Neural cell (in vitro differentiated cells): ENCODE data around the gene RAC2. TPM values are rescaled to one million over a fixed set of nuclear protein-coding genes. Genes with fewer than 3 reads are reported as not detected.

ENCODE experiments used
- H2AFZ ChIP-seq: fragments of 200-600, 300-800 bp; sonication (generic), shearing (Covaris generic); 2 replicates; pipeline ENCODE4 v1.6.0; 2014; ENCODE audit warnings: low read depth, mild to moderate bottlenecking, antibody characterized with exemption, low read length, moderate library complexity
- H3F3A ChIP-seq: fragments of 200-600 bp; shearing (Covaris generic); 2 replicates; pipeline ENCODE4 v1.6.1; 2016; ENCODE audit warnings: mild to moderate bottlenecking, moderate library complexity, mixed read lengths, antibody characterized with exemption, low read length; ENCODE audit not compliant: insufficient read depth, poor library complexity, severe bottlenecking
- H3K27ac ChIP-seq: fragments of 200-600, 300-800 bp; sonication (generic), shearing (Covaris generic); 2 replicates; pipeline ENCODE4 v1.5.1; 2014; ENCODE audit warnings: mild to moderate bottlenecking, low read length, moderate library complexity
- H3K27me3 ChIP-seq: fragments of 300-800, 200-600 bp; sonication (generic), shearing (Covaris generic); 2 replicates; pipeline ENCODE4 v1.6.0; 2014; ENCODE audit warnings: mild to moderate bottlenecking, low read depth, low read length, moderate library complexity; ENCODE audit not compliant: insufficient read depth
- H3K36me3 ChIP-seq: fragments of 300-800, 200-600 bp; sonication (generic), shearing (Covaris generic); 2 replicates; pipeline ENCODE4 v1.5.1; 2014; ENCODE audit warnings: mild to moderate bottlenecking, antibody characterized with exemption, low read length, moderate library complexity; ENCODE audit not compliant: insufficient read depth
- H3K4me2 ChIP-seq: fragments of 300-800, 200-600 bp; sonication (generic), shearing (Covaris generic); 2 replicates; pipeline ENCODE4 v1.6.0; 2014; ENCODE audit warnings: mild to moderate bottlenecking, low read length
- H3K4me3 ChIP-seq: fragments of 300-800, 200-600 bp; sonication (generic), shearing (Covaris generic); 2 replicates; pipeline ENCODE4 v1.5.1; 2014; ENCODE audit warnings: mild to moderate bottlenecking, low read length, moderate library complexity
- H3K79me2 ChIP-seq: fragments of 200-600 bp; shearing (Covaris generic); replicated peaks from 2 replicates; pipeline ENCODE4 v1.6.0; 2014; ENCODE audit warnings: mild to moderate bottlenecking, low read length, moderate library complexity; ENCODE audit not compliant: insufficient read depth
- H3K9ac ChIP-seq: fragments of 300-800, 200-600 bp; sonication (generic), shearing (Covaris generic); 2 replicates; pipeline ENCODE4 v1.6.1; 2016; ENCODE audit warnings: mild to moderate bottlenecking, low read length, mixed read lengths
- H3K9me2 ChIP-seq: fragments of 200-600 bp; shearing (Covaris generic); 2 replicates; pipeline ENCODE4 v1.6.1; 2016; ENCODE audit warnings: mild to moderate bottlenecking, low read length, mixed read lengths; ENCODE audit not compliant: insufficient read depth
- H3K9me3 ChIP-seq: fragments of 200-600, 300-800 bp; sonication (generic), shearing (Covaris generic); 2 replicates; pipeline ENCODE4 v1.6.1; 2016; ENCODE audit warnings: mild to moderate bottlenecking, mixed run types, low read length, moderate library complexity, mixed read lengths
- H4K20me1 ChIP-seq: fragments of 200-600 bp; shearing (Covaris generic); 2 replicates; pipeline ENCODE4 v1.6.1; 2016; ENCODE audit warnings: mild to moderate bottlenecking, mixed run types; ENCODE audit not compliant: insufficient read depth
- CTCF ChIP-seq: fragments of 450-650 bp; IDR thresholded peaks from 2 replicates; pipeline ENCODE4 v1.5.1; 2014; ENCODE audit warnings: antibody characterized with exemption, mild to moderate bottlenecking, moderate library complexity; ENCODE audit not compliant: poor library complexity, severe bottlenecking
- EP300 ChIP-seq: fragments of 450-650 bp; conservative IDR thresholded peaks from 2 replicates; pipeline ENCODE4 v1.6.1; 2014; ENCODE audit warnings: antibody characterized with exemption, mild to moderate bottlenecking, moderate library complexity; ENCODE audit not compliant: poor library complexity, severe bottlenecking
- EZH2 ChIP-seq: fragments of 200-600, 300-800 bp; shearing (Covaris generic), sonication (generic); IDR thresholded peaks from 2 replicates; pipeline ENCODE4 v1.6.1; 2014; ENCODE audit warnings: antibody characterized with exemption, low read length, borderline replicate concordance, mild to moderate bottlenecking; ENCODE audit not compliant: insufficient read depth, poor library complexity, severe bottlenecking
- MXI1 ChIP-seq: fragments of 450-650 bp; conservative IDR thresholded peaks from 2 replicates; pipeline ENCODE4 v1.6.1; 2014; ENCODE audit warnings: antibody characterized with exemption, mild to moderate bottlenecking; ENCODE audit not compliant: poor library complexity, severe bottlenecking
- POLR2AphosphoS5 ChIP-seq: IDR thresholded peaks from 2 replicates; pipeline ENCODE4 v1.6.1; 2012
- RAD21 ChIP-seq: fragments of 450-650 bp; conservative IDR thresholded peaks from 2 replicates; pipeline ENCODE4 v1.6.1; 2014; ENCODE audit warnings: antibody characterized with exemption, mild to moderate bottlenecking, moderate library complexity
- REST ChIP-seq: IDR thresholded peaks from 2 replicates; pipeline ENCODE4 v1.6.1; 2012; ENCODE audit warnings: borderline replicate concordance
- SMC3 ChIP-seq: fragments of 450-650 bp; conservative IDR thresholded peaks from 2 replicates; pipeline ENCODE4 v1.6.1; 2014; ENCODE audit warnings: antibody characterized with exemption, mild to moderate bottlenecking, moderate library complexity; ENCODE audit not compliant: poor library complexity
- TAF1 ChIP-seq: IDR thresholded peaks from 2 replicates; pipeline ENCODE4 v1.6.1; 2012; ENCODE audit warnings: low read depth
- polyA plus RNA-seq: library from polyadenylated mRNA; depleted of rRNA; stranded (reverse); fragments of >200 nt; gene quantifications from 2 replicates; pipeline ENCODE4 v1.2.3, GENCODE V29; 2014

The RAC2 gene
- polyA plus RNA-seq, 1 donor from 2014 or later: not detected

- no peak overlapping the region for H3K27ac ChIP-seq
- TF ChIP-seq TAF1 (no peak), POLR2AphosphoS5 (no peak), EZH2 (no peak), RAD21 (no peak), CTCF (no peak), REST (no peak), EP300 (no peak), MXI1 (no peak), SMC3 (no peak)
- H3K4me2 ChIP-seq: no peak overlapping the region
- no peaks in the 10 kb centered on the region for H3K79me2 ChIP-seq
- H3F3A ChIP-seq: no peaks in the 10 kb centered on the region
- H3K4me3 ChIP-seq: no peak overlapping the region
- no peak overlapping the region for H3K9ac ChIP-seq
- no peaks in the 10 kb centered on the region for H4K20me1 ChIP-seq
- no peaks in the 10 kb centered on the region for H3K27me3 ChIP-seq
- H3K9me3 ChIP-seq: no peaks in the 10 kb centered on the region
- no peak overlapping the region for H2AFZ ChIP-seq
- no peaks in the 10 kb centered on the region for H3K9me2 ChIP-seq
- no peaks in the 10 kb centered on the region for H3K36me3 ChIP-seq
Measured at GRCh38 chr22:37284805-37285355, 40.8 kb upstream of the RAC2 start.

GRCh38 chr22:37284126-37284804 is 40.2 kb upstream of the RAC2 start:
- no peak for TF ChIP-seq MXI1
- no peak for TF ChIP-seq EZH2
- TF ChIP-seq CTCF: no peak
- TF ChIP-seq REST: no peak
- TF ChIP-seq SMC3: no peak
- no peaks in the 10 kb centered on the region for H3K9me3 ChIP-seq
- no peak overlapping the region for H3K4me3 ChIP-seq
- no peak overlapping the region for H3K9ac ChIP-seq
- H3F3A ChIP-seq: no peaks in the 10 kb centered on the region
- H3K27me3 ChIP-seq: no peaks in the 10 kb centered on the region
- no peaks in the 10 kb centered on the region for H4K20me1 ChIP-seq
- H3K9me2 ChIP-seq: no peaks in the 10 kb centered on the region
- no peak overlapping the region for H3K27ac ChIP-seq
- H3K36me3 ChIP-seq: no peaks in the 10 kb centered on the region
- H3K4me2 ChIP-seq: no peak overlapping the region
- no peak overlapping the region for H2AFZ ChIP-seq
- H3K79me2 ChIP-seq: no peaks in the 10 kb centered on the region
